Astrocyte (in vitro differentiated cells and primary cell): ENCODE measurements around the gene APOA4.

ENCODE experiments used
- EZH2 ChIP-seq: IDR thresholded peaks from 2 replicates; pipeline ENCODE4 v1.6.1; 2012; ENCODE audit warnings: mild to moderate bottlenecking, low read length, inconsistent platforms; ENCODE audit not compliant: insufficient read depth
- TF ChIP-seq, protein P1 (sequence below): IDR thresholded peaks from 2 replicates; pipeline ENCODE4 v1.5.1; 2011; ENCODE audit warnings: low read depth, mild to moderate bottlenecking, inconsistent platforms, low read length, moderate library complexity; ENCODE audit not compliant: insufficient read depth

DNA sequence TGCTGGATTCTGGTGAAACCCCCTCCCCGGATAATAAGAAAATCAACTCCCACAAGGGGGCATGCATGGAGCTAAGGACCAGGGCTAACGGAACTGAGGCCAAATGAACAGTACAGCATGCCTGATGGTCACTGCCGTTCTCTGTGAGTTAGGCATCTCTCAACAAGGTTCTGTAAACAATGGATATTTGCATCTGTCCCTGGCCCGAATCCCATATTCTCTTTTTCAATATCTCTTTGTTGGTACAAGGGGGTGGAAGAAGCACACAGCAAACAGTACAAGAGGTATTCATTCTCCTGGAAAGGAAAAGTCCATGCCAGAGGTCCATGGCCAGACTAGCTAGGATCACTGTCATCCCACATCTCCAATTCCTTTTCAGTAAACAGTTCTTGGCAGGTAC is 46.5 kb upstream of the APOA4 start:
- no peak for TF ChIP-seq EZH2
- TF ChIP-seq, protein P1, sequence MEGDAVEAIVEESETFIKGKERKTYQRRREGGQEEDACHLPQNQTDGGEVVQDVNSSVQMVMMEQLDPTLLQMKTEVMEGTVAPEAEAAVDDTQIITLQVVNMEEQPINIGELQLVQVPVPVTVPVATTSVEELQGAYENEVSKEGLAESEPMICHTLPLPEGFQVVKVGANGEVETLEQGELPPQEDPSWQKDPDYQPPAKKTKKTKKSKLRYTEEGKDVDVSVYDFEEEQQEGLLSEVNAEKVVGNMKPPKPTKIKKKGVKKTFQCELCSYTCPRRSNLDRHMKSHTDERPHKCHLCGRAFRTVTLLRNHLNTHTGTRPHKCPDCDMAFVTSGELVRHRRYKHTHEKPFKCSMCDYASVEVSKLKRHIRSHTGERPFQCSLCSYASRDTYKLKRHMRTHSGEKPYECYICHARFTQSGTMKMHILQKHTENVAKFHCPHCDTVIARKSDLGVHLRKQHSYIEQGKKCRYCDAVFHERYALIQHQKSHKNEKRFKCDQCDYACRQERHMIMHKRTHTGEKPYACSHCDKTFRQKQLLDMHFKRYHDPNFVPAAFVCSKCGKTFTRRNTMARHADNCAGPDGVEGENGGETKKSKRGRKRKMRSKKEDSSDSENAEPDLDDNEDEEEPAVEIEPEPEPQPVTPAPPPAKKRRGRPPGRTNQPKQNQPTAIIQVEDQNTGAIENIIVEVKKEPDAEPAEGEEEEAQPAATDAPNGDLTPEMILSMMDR, result no peak
